Fibroblast of lung (primary cell): ENCODE data around the gene ZNF506.

Source experiments
- EZH2 ChIP-seq: IDR thresholded peaks from 2 replicates; pipeline ENCODE4 v1.5.1; 2012; ENCODE audit warnings: low read length, control low read depth, mild to moderate bottlenecking; ENCODE audit errors: missing control alignments
- TF ChIP-seq, protein P1 (sequence below), 2 donors: IDR thresholded peaks in 1 of 2; conservative IDR thresholded peaks in 1 of 2; 1 replicate in 1 of 2; 2 replicates in 1 of 2; pipeline ENCODE4 v1.5.1; 2011 to 2012; ENCODE audit warnings: low read length in 2 of 2, control low read depth in 1 of 2, inconsistent platforms in 1 of 2, low read depth in 1 of 2, mild to moderate bottlenecking in 1 of 2

DNA sequence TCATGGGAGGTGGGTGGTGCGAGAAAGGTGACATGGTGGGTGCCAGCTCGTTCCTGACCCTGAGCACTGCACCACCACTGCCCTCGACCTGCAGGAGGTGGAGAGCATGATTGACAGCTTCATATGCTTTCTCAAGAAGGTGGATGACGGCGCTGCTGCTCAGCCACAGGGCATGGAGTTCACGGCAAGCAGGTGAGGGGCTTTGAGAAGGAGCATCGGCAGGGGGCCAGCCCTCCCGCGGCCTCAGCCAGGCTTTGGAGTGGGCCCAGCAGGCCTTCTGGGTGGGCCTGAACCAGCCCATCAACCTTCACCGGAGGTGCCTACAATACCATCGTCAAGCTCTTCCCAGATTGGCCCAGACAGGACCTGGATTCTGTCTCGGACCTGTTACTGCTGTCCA lies 69.7 kb downstream of the ZNF506 start:
- TF ChIP-seq, protein P1, sequence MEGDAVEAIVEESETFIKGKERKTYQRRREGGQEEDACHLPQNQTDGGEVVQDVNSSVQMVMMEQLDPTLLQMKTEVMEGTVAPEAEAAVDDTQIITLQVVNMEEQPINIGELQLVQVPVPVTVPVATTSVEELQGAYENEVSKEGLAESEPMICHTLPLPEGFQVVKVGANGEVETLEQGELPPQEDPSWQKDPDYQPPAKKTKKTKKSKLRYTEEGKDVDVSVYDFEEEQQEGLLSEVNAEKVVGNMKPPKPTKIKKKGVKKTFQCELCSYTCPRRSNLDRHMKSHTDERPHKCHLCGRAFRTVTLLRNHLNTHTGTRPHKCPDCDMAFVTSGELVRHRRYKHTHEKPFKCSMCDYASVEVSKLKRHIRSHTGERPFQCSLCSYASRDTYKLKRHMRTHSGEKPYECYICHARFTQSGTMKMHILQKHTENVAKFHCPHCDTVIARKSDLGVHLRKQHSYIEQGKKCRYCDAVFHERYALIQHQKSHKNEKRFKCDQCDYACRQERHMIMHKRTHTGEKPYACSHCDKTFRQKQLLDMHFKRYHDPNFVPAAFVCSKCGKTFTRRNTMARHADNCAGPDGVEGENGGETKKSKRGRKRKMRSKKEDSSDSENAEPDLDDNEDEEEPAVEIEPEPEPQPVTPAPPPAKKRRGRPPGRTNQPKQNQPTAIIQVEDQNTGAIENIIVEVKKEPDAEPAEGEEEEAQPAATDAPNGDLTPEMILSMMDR (conservative IDR thresholded peaks at IDR 0.05 in 1 of 2, IDR thresholded peaks at IDR 0.05 in 1 of 2; ENCODE audit: low read depth in 1 of 2, low read length in 2 of 2), result no peak
- TF ChIP-seq EZH2, result no peak
